AG09309 (cell line): ENCODE results near the gene PUM1.
"Not testable (repeated sequence)": the region's sequence is repeated elsewhere in the genome, so short reads cannot be mapped to it uniquely, and the experiment has no call there.

Experiments used
- DNase-seq: peaks from one replicate; pipeline ENCODE4 v3.0.0-alpha.2; 2010; ENCODE audit warnings: low read depth
- H3K4me3 ChIP-seq: 2 replicates; pipeline ENCODE4 v1.5.1; 2011; ENCODE audit warnings: mild to moderate bottlenecking, low read depth, low read length, moderate library complexity; ENCODE audit not compliant: control insufficient read depth
- CTCF ChIP-seq: IDR thresholded peaks from 2 replicates; pipeline ENCODE4 v1.5.1; 2011; ENCODE audit warnings: mild to moderate bottlenecking, low read depth, low read length, inconsistent platforms; ENCODE audit not compliant: insufficient read depth, control insufficient read depth; ENCODE audit errors: missing control alignments

The PUM1 gene

GRCh38 chr1:30947212-30947611, 118.3 kb downstream of the PUM1 start:
- DNase-seq: no peak
- no peak overlapping the region for H3K4me3 ChIP-seq
- no peak for TF ChIP-seq CTCF

- H3K4me3 ChIP-seq: no peak overlapping the region
- DNase-seq: no peak
- TF ChIP-seq CTCF: no peak
These were observed 123.1 kb downstream of the PUM1 start for GRCh38 chr1:30942326-30942963.

- TF ChIP-seq CTCF: no peak
- H3K4me3 ChIP-seq: no peak overlapping the region
- no peak for DNase-seq
These were observed 125.0 kb downstream of the PUM1 start for GRCh38 chr1:30940541-30940940.

- no peak for DNase-seq
- no peak for TF ChIP-seq CTCF
- H3K4me3 ChIP-seq: no peak overlapping the region
These were observed 128.9 kb downstream of the PUM1 start for GRCh38 chr1:30936541-30937171.

GRCh38 chr1:30935758-30936157, 129.8 kb downstream of the PUM1 start:
- H3K4me3 ChIP-seq, DNase-seq: not testable (repeated sequence)

- no peak for DNase-seq
- no peak for TF ChIP-seq CTCF
- no peak overlapping the region for H3K4me3 ChIP-seq
These were observed 130.9 kb downstream of the PUM1 start for GRCh38 chr1:30934613-30935012.

GRCh38 chr1:30933874-30934252, 131.7 kb downstream of the PUM1 start:
- no peak overlapping the region for H3K4me3 ChIP-seq
- DNase-seq: no peak
- TF ChIP-seq CTCF: no peak
